ENCODE measurements around the gene PDIA5. TPM values are rescaled to one million over a fixed set of nuclear protein-coding genes. Genes with fewer than 3 reads are reported as not detected.

PDIA5 gene
- polyA plus RNA-seq (2013, experiment 1 of 4), result 12.4 TPM
- 7.2 TPM for polyA plus RNA-seq (2013, experiment 2 of 4)
- 12.2 TPM for polyA plus RNA-seq (2013, experiment 3 of 4)
- polyA plus RNA-seq (2013, experiment 4 of 4), result 10.9 TPM

DNA sequence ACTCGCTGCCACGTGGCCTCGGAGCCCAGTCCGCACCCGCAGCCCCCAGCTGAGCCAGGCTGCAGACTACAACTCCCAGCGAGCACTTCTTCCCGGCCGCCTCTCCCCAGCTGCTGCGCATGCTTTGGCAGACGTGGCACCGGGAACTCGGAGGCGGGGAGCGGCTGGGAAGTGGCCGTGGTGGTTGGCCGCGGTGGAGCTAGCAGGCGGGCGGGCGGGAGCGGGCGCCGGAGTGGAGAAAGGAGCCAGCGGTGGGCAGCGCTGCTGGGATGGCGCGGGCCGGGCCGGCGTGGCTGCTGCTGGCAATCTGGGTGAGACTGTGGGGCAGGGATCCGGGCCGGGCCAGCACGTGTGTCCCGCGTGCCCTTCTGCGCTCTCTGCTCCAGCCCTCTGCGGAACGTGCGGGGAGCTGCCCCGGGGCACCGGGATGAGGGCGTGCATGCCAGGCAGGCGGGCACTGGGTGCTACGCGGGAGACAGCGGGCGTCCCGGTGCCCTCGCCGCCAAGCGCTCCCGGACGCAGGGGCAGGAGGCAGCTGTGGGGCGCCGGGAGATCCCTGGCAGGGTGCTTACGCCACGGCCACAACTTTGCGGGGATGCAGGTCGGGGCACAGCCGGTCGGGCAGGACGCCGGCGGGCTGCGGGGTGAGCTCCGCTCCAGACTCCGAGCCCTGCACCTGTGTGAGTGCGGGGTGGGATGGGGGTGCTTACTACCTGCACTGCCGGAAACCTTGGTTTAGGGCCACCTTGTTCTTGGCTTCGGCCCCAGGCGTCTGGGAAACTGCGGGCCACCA, at the start of gene PDIA5:
Gene PDIA5 (plus strand): TSS at position 130 of the 793 bp plus-strand sequence. CDS start 140 bp downstream, at position 270.
- no peak within 1 kb of the TSS for H3K27ac ChIP-seq (ENCODE audit: insufficient read depth, low read depth, low read length, poor library complexity, severe bottlenecking)
- 0 to 1% methylated on average over 72 of the region's 72 CpGs for WGBS, 2 experiments
- H3K9me3 ChIP-seq (ENCODE audit: control insufficient read depth, low read length), result no peaks in the 10 kb centered on the region
- H3K27me3 ChIP-seq (ENCODE audit: control insufficient read depth, insufficient read depth, low read length, poor library complexity, severe bottlenecking), result peaks cover 30% of the 10 kb centered on the region
- H3K36me3 ChIP-seq (ENCODE audit: control insufficient read depth, insufficient read depth, low read length), result no peaks in the 10 kb centered on the region
- H3K4me1 ChIP-seq (ENCODE audit: control insufficient read depth, insufficient read depth, low read length), result peaks cover 8% of the 10 kb centered on the region
- H3K4me3 ChIP-seq (ENCODE audit: insufficient read depth, low read depth, low read length), result peak within 1 kb of the TSS; percentile 68

GRCh38 chr3:123018683-123019082, 48.1 kb upstream of the PDIA5 start:
- no peaks in the 10 kb centered on the region for H3K9me3 ChIP-seq (ENCODE audit: control insufficient read depth, low read length)
- H3K36me3 ChIP-seq (ENCODE audit: control insufficient read depth, insufficient read depth, low read length), result no peaks in the 10 kb centered on the region
- no peaks in the 10 kb centered on the region for H3K27me3 ChIP-seq (ENCODE audit: control insufficient read depth, insufficient read depth, low read length, poor library complexity, severe bottlenecking)
- no peak overlapping the region for H3K4me3 ChIP-seq (ENCODE audit: insufficient read depth, low read depth, low read length)
- H3K27ac ChIP-seq (ENCODE audit: insufficient read depth, low read depth, low read length, poor library complexity, severe bottlenecking), result no peak overlapping the region
- 90 to 93% methylated on average over 1 of the region's 1 CpG for WGBS, 2 experiments
- H3K4me1 ChIP-seq (ENCODE audit: control insufficient read depth, insufficient read depth, low read length), result peaks cover 19% of the 10 kb centered on the region

GRCh38 chr3:123019161-123019560, 47.7 kb upstream of the PDIA5 start:
- no peaks in the 10 kb centered on the region for H3K36me3 ChIP-seq (ENCODE audit: control insufficient read depth, insufficient read depth, low read length)
- H3K27ac ChIP-seq (ENCODE audit: insufficient read depth, low read depth, low read length, poor library complexity, severe bottlenecking), result no peak overlapping the region
- H3K4me1 ChIP-seq (ENCODE audit: control insufficient read depth, insufficient read depth, low read length), result peaks cover 19% of the 10 kb centered on the region
- 91 to 93% methylated on average over 3 of the region's 3 CpGs for WGBS, 2 experiments
- no peaks in the 10 kb centered on the region for H3K9me3 ChIP-seq (ENCODE audit: control insufficient read depth, low read length)
- H3K27me3 ChIP-seq (ENCODE audit: control insufficient read depth, insufficient read depth, low read length, poor library complexity, severe bottlenecking), result no peaks in the 10 kb centered on the region
- H3K4me3 ChIP-seq (ENCODE audit: insufficient read depth, low read depth, low read length), result no peak overlapping the region

DNA sequence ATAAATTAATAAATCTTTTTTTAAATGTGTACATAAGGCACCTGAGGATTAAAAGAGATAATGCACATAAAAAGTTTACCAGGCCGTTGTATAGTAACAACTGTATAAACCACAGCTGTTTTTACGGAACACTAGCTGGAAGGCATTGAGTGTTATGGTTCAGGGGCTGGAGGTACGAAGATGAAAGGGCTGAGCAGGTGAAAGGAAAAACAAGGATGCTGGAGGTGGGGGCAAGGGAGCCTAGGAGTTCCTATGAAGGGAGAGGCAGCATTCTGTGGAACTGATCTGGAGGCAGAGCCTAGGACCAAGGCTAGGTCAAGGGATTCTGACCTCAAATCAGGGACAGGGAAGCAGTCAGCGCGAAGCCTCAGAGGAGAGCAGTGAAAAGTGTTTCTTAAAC, 47.2 kb upstream of the PDIA5 start:
- Histone ChIP-seq H3K27me3 (ENCODE audit: control insufficient read depth, insufficient read depth, low read length, poor library complexity, severe bottlenecking) (no peaks in the 10 kb centered on the region), H3K4me3 (ENCODE audit: insufficient read depth, low read depth, low read length) (no peak overlapping the region), H3K36me3 (ENCODE audit: control insufficient read depth, insufficient read depth, low read length) (no peaks in the 10 kb centered on the region), H3K27ac (ENCODE audit: insufficient read depth, low read depth, low read length, poor library complexity, severe bottlenecking) (no peak overlapping the region), H3K4me1 (ENCODE audit: control insufficient read depth, insufficient read depth, low read length) (peaks cover 19% of the 10 kb centered on the region), H3K9me3 (ENCODE audit: control insufficient read depth, low read length) (no peaks in the 10 kb centered on the region)
- WGBS, 2 experiments, result 94 to 97% methylated on average over 5 of the region's 5 CpGs

DNA sequence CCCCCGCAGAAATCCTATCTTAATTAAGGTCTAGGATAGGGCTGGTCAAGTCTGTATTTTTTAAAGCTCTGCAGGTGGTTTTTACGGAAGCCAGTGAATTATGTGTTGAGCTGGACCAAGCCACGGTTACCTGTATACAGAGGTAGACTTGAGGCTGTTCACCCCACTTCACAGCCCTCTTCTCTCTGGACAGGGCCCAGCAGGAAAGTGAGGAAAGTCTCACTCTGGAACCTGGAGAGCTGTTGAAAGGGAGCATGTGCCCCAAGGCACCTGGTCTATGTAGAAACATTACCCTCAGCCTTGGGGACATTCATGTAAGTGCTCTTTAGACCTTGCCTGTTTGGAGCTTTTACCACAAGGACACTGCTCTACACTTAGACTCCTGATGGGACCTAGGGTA, 46.1 kb upstream of the PDIA5 start:
- Histone ChIP-seq H3K27me3 (ENCODE audit: control insufficient read depth, insufficient read depth, low read length, poor library complexity, severe bottlenecking) (peaks cover 5% of the 10 kb centered on the region), H3K4me3 (ENCODE audit: insufficient read depth, low read depth, low read length) (no peak overlapping the region), H3K27ac (ENCODE audit: insufficient read depth, low read depth, low read length, poor library complexity, severe bottlenecking) (no peak overlapping the region), H3K36me3 (ENCODE audit: control insufficient read depth, insufficient read depth, low read length) (no peaks in the 10 kb centered on the region), H3K9me3 (ENCODE audit: control insufficient read depth, low read length) (no peaks in the 10 kb centered on the region), H3K4me1 (ENCODE audit: control insufficient read depth, insufficient read depth, low read length) (peaks cover 23% of the 10 kb centered on the region)
- 79 to 82% methylated on average over 3 of the region's 3 CpGs for WGBS, 2 experiments

DNA sequence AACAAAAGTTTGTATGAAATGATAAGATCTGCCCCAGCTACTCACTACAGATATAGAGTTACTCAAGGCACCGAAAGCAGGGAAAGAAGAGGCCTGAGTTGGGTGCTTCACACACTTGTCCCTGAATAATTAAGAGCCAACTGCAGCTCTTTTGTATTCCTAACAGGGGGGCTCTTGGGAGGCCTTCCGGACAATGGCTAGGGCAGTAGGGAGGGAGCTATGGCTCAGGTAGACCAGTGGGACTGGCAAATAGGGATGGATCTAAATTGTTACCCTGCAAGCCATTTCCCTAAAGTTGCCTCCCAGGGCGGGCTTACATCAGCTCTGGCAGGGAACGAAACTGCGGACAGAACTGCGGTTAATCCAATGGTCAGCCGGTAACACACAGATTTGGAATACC, 45.4 kb upstream of the PDIA5 start:
- Histone ChIP-seq H3K36me3 (ENCODE audit: control insufficient read depth, insufficient read depth, low read length) (no peaks in the 10 kb centered on the region), H3K4me1 (ENCODE audit: control insufficient read depth, insufficient read depth, low read length) (peaks cover 24% of the 10 kb centered on the region), H3K27me3 (ENCODE audit: control insufficient read depth, insufficient read depth, low read length, poor library complexity, severe bottlenecking) (peaks cover 5% of the 10 kb centered on the region), H3K4me3 (ENCODE audit: insufficient read depth, low read depth, low read length) (no peak overlapping the region), H3K27ac (ENCODE audit: insufficient read depth, low read depth, low read length, poor library complexity, severe bottlenecking) (no peak overlapping the region), H3K9me3 (ENCODE audit: control insufficient read depth, low read length) (no peaks in the 10 kb centered on the region)
- 32 to 44% methylated on average over 5 to 7 of the region's 7 CpGs for WGBS, 2 experiments

- Histone ChIP-seq H3K27me3 (ENCODE audit: control insufficient read depth, insufficient read depth, low read length, poor library complexity, severe bottlenecking) (peaks cover 5% of the 10 kb centered on the region), H3K36me3 (ENCODE audit: control insufficient read depth, insufficient read depth, low read length) (no peaks in the 10 kb centered on the region), H3K4me3 (ENCODE audit: insufficient read depth, low read depth, low read length) (no peak overlapping the region), H3K27ac (ENCODE audit: insufficient read depth, low read depth, low read length, poor library complexity, severe bottlenecking) (no peak overlapping the region), H3K4me1 (ENCODE audit: control insufficient read depth, insufficient read depth, low read length) (peaks cover 24% of the 10 kb centered on the region), H3K9me3 (ENCODE audit: control insufficient read depth, low read length) (no peaks in the 10 kb centered on the region)
- WGBS, 2 experiments, result 72 to 75% methylated on average over 7 of the region's 7 CpGs
Measured at GRCh38 chr3:123021996-123022510, 44.8 kb upstream of the PDIA5 start.

- H3K27ac ChIP-seq (ENCODE audit: insufficient read depth, low read depth, low read length, poor library complexity, severe bottlenecking), result no peak overlapping the region
- H3K36me3 ChIP-seq (ENCODE audit: control insufficient read depth, insufficient read depth, low read length), result no peaks in the 10 kb centered on the region
- H3K27me3 ChIP-seq (ENCODE audit: control insufficient read depth, insufficient read depth, low read length, poor library complexity, severe bottlenecking), result peaks cover 5% of the 10 kb centered on the region
- WGBS, 2 experiments, result 80 to 100% methylated on average over 1 of the region's 1 CpG
- H3K4me1 ChIP-seq (ENCODE audit: control insufficient read depth, insufficient read depth, low read length), result peaks cover 26% of the 10 kb centered on the region
- H3K9me3 ChIP-seq (ENCODE audit: control insufficient read depth, low read length), result no peaks in the 10 kb centered on the region
- no peak overlapping the region for H3K4me3 ChIP-seq (ENCODE audit: insufficient read depth, low read depth, low read length)
Measured at GRCh38 chr3:123024056-123024455, 42.8 kb upstream of the PDIA5 start.

DNA sequence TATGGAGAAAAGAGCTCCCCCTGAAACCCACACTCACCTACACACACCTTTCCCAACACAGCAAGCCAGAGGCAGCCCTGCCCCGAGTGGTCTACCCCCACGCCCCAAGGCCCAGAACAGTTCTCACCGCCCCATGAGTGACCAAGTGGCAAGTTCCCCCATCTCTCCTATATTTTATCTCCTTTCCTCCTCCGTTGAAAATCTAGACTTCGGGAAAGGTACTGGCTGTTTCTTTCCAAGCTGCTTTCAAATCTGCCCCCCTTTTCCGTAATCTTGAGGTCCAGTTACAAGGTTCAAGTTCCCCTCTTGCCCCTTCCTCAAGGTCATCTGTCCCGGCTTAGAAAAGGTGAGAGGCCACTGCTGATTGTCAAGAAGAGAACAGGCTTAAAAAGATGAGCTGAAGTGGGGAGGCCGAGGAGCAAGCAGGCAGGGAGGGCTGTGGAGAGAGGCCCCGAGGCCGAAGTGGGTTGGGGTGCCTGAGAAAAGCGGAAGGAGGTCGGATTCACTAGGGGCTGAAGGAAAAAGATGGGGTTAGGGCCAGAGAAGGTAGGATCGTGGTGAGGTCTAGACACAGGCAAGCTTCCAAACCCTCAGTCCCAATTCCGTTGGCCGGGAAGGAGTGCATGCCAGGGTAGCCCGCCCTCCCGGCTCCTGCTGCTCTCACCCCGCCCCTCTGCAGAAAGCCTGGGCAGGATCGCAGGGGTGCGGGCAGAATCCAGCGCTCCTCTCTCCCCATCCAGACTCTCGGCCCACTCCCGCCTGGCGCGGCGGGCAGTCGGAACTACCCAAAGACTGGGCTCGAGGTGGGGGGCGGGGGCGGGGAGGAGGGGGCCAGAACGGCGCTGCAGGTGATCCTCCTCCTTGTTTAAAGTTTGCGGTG, 40.9 kb upstream of the PDIA5 start:
- 9 to 11% methylated on average over 32 to 33 of the region's 33 CpGs for WGBS, 2 experiments
- Histone ChIP-seq H3K9me3 (ENCODE audit: control insufficient read depth, low read length) (no peaks in the 10 kb centered on the region), H3K27ac (ENCODE audit: insufficient read depth, low read depth, low read length, poor library complexity, severe bottlenecking) (peak overlapping the region; percentile 48), H3K4me1 (ENCODE audit: control insufficient read depth, insufficient read depth, low read length) (peaks cover 27% of the 10 kb centered on the region), H3K36me3 (ENCODE audit: control insufficient read depth, insufficient read depth, low read length) (no peaks in the 10 kb centered on the region), H3K27me3 (ENCODE audit: control insufficient read depth, insufficient read depth, low read length, poor library complexity, severe bottlenecking) (peaks cover 5% of the 10 kb centered on the region), H3K4me3 (ENCODE audit: insufficient read depth, low read depth, low read length) (peak overlapping the region; percentile 74)
